ENCODE results near the gene SSPN. TPM values are rescaled to one million over a fixed set of nuclear protein-coding genes. Genes with fewer than 3 reads are reported as not detected.

Gene SSPN
- total and polyA plus RNA-seq, 9 of the 15 experiments (the other 6 are each of a cell fraction or from before 2014, with no cell fraction given): 0.40 TPM; not detected in 8

DNA sequence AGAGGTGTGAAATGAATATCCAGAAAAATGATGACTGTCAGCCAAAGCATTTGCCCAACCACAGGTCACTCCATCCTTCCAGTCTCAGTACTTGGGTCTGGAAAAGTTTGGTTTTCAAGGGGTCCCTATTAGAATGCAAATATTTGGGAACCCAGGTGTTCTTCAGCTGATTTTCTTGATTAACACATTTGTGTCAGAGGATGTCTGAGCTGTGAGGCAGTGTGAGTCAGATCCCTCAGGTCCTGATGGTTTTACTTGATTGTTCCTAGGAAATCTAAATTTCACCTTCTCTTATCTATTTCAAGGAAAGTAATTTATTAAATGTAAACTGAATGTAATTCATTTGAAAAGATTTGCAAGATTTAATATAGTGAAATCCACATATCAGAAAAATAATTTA is 71.5 kb downstream of the SSPN start:
- Histone ChIP-seq H3K9me3 (replicated peaks; ENCODE audit: control insufficient read depth, insufficient read depth, low read depth, low read length) (no peaks in the 10 kb centered on the region), H3K9me1 (ENCODE audit: control insufficient read depth, insufficient read depth, low read length) (no peaks in the 10 kb centered on the region), H3K4me3 (no peak overlapping the region), H3K9ac (ENCODE audit: insufficient read depth in 1 of 2, low read depth in 2 of 2, low read length in 2 of 2) (no peak overlapping the region), H4K20me1 (replicated peaks; ENCODE audit: control insufficient read depth, insufficient read depth, low read length) (no peaks in the 10 kb centered on the region), H2AFZ (ENCODE audit: low read depth, low read length) (no peak overlapping the region), H3K4me1 (replicated peaks in 1 of 2; ENCODE audit: control insufficient read depth in 2 of 2, insufficient read depth in 2 of 2, low read length in 2 of 2) (peaks cover 7 to 13% of the 10 kb centered on the region in 2 experiments; a peak in 4 of 5 replicates), H3K27me3 (ENCODE audit: control insufficient read depth in 2 of 2, insufficient read depth in 2 of 2, low read length in 2 of 2) (no peaks in the 10 kb centered on the region), H3K4me2 (ENCODE audit: insufficient read depth, low read length) (no peak overlapping the region), H3K36me3 (ENCODE audit: control insufficient read depth, insufficient read depth, low read length) (no peaks in the 10 kb centered on the region), H3K27ac (ENCODE audit: extremely low read depth, low read depth, low read length) (no peak overlapping the region), H3K79me2 (ENCODE audit: control insufficient read depth, insufficient read depth, low read length) (no peaks in the 10 kb centered on the region)
- TF ChIP-seq EHMT2 (IDR thresholded peaks at IDR 0.05) (no peak), HDAC6 (IDR thresholded peaks at IDR 0.05; ENCODE audit: low read depth, low read length) (no peak), CBX2 (IDR thresholded peaks at IDR 0.05; ENCODE audit: insufficient read depth, low read length, poor library complexity, severe bottlenecking) (no peak), ZNF584 (CRISPR knock-in tag; IDR thresholded peaks at IDR 0.05; ENCODE audit: low read depth) (no peak), LEF1 (IDR thresholded peaks at IDR 0.05) (no peak), BCL6 (CRISPR knock-in tag; IDR thresholded peaks at IDR 0.05) (no peak), ZFP1 (CRISPR knock-in tag; IDR thresholded peaks at IDR 0.05) (no peak)
- TF ChIP-seq, protein P1, sequence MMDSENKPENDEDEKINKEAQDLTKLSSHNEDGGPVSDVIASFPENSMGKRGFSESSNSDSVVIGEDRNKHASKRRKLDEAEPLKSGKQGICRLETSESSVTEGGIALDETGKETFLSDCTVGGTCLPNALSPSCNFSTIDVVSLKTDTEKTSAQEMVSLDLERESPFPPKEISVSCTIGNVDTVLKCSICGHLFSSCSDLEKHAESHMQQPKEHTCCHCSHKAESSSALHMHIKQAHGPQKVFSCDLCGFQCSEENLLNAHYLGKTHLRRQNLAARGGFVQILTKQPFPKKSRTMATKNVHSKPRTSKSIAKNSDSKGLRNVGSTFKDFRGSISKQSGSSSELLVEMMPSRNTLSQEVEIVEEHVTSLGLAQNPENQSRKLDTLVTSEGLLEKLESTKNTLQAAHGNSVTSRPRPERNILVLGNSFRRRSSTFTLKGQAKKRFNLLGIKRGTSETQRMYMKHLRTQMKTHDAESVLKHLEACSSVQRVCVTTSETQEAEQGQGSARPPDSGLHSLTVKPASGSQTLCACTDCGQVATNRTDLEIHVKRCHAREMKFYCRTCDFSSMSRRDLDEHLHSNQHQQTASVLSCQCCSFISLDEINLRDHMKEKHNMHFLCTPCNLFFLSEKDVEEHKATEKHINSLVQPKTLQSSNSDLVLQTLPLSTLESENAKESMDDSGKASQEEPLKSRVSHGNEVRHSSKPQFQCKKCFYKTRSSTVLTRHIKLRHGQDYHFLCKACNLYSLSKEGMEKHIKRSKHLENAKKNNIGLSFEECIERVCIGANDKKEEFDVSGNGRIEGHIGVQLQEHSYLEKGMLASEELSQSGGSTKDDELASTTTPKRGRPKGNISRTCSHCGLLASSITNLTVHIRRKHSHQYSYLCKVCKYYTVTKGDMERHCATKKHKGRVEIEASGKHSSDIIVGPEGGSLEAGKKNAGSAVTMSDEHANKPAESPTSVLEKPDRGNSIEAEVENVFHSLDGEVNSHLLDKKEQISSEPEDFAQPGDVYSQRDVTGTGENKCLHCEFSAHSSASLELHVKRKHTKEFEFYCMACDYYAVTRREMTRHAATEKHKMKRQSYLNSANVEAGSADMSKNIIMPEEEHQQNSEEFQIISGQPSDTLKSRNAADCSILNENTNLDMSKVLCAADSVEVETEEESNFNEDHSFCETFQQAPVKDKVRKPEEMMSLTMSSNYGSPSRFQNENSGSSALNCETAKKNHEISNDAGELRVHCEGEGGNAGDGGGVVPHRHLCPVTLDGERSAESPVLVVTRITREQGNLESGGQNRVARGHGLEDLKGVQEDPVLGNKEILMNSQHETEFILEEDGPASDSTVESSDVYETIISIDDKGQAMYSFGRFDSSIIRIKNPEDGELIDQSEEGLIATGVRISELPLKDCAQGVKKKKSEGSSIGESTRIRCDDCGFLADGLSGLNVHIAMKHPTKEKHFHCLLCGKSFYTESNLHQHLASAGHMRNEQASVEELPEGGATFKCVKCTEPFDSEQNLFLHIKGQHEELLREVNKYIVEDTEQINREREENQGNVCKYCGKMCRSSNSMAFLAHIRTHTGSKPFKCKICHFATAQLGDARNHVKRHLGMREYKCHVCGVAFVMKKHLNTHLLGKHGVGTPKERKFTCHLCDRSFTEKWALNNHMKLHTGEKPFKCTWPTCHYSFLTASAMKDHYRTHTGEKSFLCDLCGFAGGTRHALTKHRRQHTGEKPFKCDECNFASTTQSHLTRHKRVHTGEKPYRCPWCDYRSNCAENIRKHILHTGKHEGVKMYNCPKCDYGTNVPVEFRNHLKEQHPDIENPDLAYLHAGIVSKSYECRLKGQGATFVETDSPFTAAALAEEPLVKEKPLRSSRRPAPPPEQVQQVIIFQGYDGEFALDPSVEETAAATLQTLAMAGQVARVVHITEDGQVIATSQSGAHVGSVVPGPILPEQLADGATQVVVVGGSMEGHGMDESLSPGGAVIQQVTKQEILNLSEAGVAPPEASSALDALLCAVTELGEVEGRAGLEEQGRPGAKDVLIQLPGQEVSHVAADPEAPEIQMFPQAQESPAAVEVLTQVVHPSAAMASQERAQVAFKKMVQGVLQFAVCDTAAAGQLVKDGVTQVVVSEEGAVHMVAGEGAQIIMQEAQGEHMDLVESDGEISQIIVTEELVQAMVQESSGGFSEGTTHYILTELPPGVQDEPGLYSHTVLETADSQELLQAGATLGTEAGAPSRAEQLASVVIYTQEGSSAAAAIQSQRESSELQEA (IDR thresholded peaks at IDR 0.05; ENCODE audit: low read depth): no peak
- POLR2A ChIA-PET: no interaction called here
- FAIRE-seq (no peak), DNase-seq (ENCODE audit: extremely low read depth in 1 of 4, low spot score in 3 of 4) (no peak), ATAC-seq (no peak)
- BruUV-seq (replicated peaks): no TSS peak
- intact Hi-C loops (cut with micrococcal nuclease): no loop called here
- in situ Hi-C loops (cut with MboI): no loop called here
- CTCF ChIA-PET (ENCODE audit: low intra/inter-chr PET ratio): no interaction called here

Data from K562 (cell line).